Bronchial epithelial cell (primary cell): ENCODE results near the gene BCAR1. TPM values are rescaled to one million over a fixed set of nuclear protein-coding genes. Genes with fewer than 3 reads are reported as not detected.

Source experiments
- DNase-seq: peaks from one replicate; pipeline ENCODE4 v3.0.0-alpha.2; 2010; ENCODE audit warnings: low read depth
- FAIRE-seq: peaks from 2 replicates; lab custom pipeline; 2011; peaks lifted over from hg19 to GRCh38; lab: Jason Lieb, UNC
- H3K27me3 ChIP-seq: 2 replicates; pipeline ENCODE4 v1.5.1; 2011; ENCODE audit warnings: low read length; ENCODE audit not compliant: control insufficient read depth, insufficient read depth
- H3K36me3 ChIP-seq: 2 replicates; pipeline ENCODE4 v1.5.1; 2011; ENCODE audit warnings: low read length; ENCODE audit not compliant: control insufficient read depth, insufficient read depth
- H3K4me3 ChIP-seq: 2 replicates; pipeline ENCODE4 v1.5.1; 2011; ENCODE audit warnings: mild to moderate bottlenecking, low read depth, low read length, control low read depth
- total RNA-seq: library from RNA; depleted of rRNA; stranded (reverse); fragments of >200 nt; gene quantifications from 2 replicates; pipeline ENCODE4 v1.2.1, GENCODE V29; 2014
- TF ChIP-seq, protein P1 (sequence below): IDR thresholded peaks from 2 replicates; pipeline ENCODE4 v1.5.1; 2011; ENCODE audit warnings: mild to moderate bottlenecking, moderate library complexity, low read length, control low read depth, inconsistent platforms; ENCODE audit not compliant: insufficient read depth, severe bottlenecking

Gene BCAR1
- total RNA-seq, 1 donor from 2014 or later: 44.2 TPM

DNA sequence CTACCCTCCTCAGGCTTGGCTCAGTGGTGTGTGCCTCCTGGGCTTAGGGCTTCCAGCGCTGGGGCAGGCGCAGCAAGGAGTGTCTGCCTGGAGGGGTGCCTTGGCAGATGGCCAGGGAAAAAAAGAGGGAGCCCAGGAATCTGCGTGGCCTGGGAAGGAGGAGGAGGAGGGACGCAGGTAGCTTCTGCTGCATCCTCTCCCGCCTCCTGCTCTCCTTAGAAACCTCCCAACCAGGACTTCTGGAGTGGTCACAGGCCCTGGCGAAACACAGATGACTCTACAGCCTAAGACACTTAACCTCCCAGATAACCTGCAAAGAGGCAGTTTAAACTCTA, 7.3 kb upstream of the BCAR1 start:
- no peaks in the 10 kb centered on the region for H3K27me3 ChIP-seq
- FAIRE-seq (no peak), DNase-seq (no peak)
- TF ChIP-seq, protein P1, sequence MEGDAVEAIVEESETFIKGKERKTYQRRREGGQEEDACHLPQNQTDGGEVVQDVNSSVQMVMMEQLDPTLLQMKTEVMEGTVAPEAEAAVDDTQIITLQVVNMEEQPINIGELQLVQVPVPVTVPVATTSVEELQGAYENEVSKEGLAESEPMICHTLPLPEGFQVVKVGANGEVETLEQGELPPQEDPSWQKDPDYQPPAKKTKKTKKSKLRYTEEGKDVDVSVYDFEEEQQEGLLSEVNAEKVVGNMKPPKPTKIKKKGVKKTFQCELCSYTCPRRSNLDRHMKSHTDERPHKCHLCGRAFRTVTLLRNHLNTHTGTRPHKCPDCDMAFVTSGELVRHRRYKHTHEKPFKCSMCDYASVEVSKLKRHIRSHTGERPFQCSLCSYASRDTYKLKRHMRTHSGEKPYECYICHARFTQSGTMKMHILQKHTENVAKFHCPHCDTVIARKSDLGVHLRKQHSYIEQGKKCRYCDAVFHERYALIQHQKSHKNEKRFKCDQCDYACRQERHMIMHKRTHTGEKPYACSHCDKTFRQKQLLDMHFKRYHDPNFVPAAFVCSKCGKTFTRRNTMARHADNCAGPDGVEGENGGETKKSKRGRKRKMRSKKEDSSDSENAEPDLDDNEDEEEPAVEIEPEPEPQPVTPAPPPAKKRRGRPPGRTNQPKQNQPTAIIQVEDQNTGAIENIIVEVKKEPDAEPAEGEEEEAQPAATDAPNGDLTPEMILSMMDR: no peak
- H3K36me3 ChIP-seq: peaks cover 4% of the 10 kb centered on the region
- no peak overlapping the region for H3K4me3 ChIP-seq

DNA sequence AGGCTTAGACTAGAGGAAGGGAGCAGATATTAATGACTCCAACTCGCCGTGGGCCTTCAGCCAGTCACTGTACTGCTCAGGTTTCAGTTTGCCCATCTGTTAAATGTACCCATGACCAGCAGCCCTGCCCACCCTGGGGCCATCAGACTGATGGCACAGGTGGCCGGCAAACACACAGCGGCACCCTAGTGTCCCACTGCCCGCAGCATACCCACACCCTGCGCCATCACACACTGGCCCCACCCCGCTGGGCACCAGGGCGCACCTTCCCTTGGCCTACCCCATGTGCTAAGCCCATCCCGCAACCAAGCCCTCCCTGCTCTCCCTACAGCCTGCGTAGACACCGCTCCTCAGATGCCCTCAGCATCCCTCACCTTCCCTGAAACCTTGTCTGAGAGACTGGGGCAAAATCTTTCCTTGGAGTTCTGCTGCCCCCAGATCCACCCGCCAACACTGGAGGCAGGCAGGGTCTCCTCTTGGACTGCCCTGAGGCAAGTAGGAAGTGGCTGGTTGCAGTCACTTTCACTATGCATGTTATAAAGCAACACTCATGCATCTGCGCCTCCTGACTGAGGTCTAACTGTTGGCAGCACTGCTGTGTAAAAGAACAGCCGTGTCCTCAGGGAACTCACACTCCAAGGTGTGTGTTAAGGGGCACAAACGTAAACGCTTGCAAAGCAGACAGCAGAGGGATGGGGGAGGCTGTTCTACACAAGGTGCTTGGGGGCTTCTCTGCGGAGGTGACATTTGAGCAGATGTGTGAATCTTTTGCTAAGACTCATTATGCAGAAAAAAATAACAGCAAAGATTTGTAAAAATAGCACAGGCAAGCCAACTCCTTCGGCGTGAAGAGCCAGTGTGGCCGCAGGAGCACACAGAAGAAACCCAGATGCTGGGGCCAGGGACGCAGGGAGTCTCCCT, 6.7 kb upstream of the BCAR1 start:
- no peak overlapping the region for H3K4me3 ChIP-seq
- H3K36me3 ChIP-seq: peaks cover 1% of the 10 kb centered on the region
- no peak for DNase-seq
- TF ChIP-seq, protein P1: no peak
- H3K27me3 ChIP-seq: no peaks in the 10 kb centered on the region
- no peak for FAIRE-seq

DNA sequence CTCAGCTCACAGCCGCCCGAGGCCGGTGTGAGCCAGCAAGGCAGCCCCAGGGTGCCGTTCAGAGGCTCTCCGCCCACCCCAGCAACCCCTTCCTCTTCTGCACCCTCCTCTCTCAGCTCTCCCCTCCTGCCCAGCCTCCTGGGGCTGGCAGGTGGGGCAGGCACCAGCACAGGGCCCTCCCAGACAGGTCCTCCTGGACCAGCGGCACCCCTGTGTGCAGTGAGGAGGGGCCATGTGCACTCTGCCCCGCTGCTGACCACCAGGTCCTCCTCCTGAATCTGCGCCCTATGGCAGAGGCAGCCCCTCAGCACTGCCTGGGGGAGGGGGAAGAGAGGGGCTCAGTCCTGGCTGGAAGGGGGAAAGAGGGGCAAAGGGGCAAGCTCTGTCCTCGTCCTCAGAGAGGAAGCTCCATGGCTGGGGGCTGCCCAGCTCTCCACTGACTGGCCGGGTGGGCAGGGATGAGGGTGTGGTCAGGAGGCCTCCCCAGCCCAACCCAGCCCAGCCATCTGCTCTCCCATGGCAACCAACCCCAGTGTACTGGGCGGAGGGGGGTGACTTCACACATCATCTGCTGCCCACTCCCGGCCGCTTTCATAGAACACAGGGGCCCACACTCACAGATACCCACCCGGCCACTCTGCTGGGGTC, 5.4 kb upstream of the BCAR1 start:
- Histone ChIP-seq H3K4me3 (no peak overlapping the region), H3K36me3 (peaks cover 1% of the 10 kb centered on the region), H3K27me3 (no peaks in the 10 kb centered on the region)
- TF ChIP-seq, protein P1: no peak
- FAIRE-seq (no peak), DNase-seq (no peak)

DNA sequence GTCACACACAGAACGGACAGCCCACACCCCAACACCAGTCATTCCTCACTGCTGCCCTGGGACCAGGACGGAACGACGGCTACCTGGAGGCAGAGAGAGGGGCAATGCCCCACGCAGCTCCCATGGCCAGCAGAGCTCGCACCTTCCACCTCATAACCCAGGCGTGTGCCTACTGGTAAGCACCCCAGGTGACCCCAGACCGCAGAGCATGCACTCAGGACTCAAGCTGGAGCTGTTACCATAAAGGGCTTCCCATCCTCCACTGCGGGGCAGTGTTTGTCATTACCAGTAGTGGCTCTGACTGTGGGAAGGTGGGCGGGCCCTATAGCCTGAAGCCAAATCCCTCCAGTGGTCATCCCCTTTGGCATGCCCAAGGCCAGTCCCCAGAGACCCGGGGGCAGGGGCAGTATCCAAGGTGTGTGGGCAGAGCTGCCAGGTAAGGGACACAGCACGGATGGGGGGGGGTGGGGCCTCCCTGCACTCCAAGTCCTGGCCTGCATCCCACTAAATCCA, 4.7 kb upstream of the BCAR1 start:
- no peak for FAIRE-seq
- no peak overlapping the region for H3K4me3 ChIP-seq
- TF ChIP-seq, protein P1: no peak
- no peaks in the 10 kb centered on the region for H3K27me3 ChIP-seq
- no peak for DNase-seq
- H3K36me3 ChIP-seq: peaks cover under 1% of the 10 kb centered on the region

DNA sequence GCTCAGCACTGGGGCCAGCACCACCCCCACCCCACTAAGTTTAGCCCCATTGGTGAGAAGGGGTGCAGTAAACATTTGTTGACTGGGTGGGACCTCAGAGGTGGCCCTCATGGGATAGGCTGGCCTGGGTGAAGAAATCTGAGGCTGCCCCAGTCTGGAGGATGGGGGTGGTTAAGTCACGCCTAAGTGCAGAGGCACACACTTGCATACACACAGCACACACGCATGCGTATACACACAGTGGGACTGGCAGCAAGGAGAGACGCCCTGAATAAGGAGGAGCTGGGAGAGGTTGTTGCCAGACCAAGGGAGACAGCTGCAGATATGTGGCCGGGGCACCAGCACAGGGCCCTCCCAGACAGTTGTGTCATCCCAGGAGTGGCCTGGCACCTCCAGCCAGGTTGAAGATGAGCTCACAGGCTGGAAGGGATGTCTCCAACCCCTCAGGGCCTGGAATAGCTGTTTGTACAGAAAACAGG, 3.0 kb upstream of the BCAR1 start:
- no peak overlapping the region for H3K4me3 ChIP-seq
- DNase-seq (peak; percentile 78), FAIRE-seq (peak; percentile 93)
- no peaks in the 10 kb centered on the region for H3K36me3 ChIP-seq
- TF ChIP-seq, protein P1: no peak
- H3K27me3 ChIP-seq: no peaks in the 10 kb centered on the region
